GM10266 (cell line): ENCODE data around the gene TRPM2.

ENCODE experiments used
- DNase-seq: peaks from one replicate; pipeline ENCODE4 v3.0.0; 2012; ENCODE audit errors: extremely low spot score
- CTCF ChIP-seq: IDR thresholded peaks from 2 replicates; pipeline ENCODE4 v1.5.1; 2012; ENCODE audit warnings: mild to moderate bottlenecking, low read depth; ENCODE audit not compliant: control insufficient read depth, insufficient read depth; ENCODE audit errors: missing control alignments

Gene TRPM2

GRCh38 chr21:44326716-44327602 lies 26.5 kb upstream of the TRPM2 start:
- DNase-seq = no peak
- no peak for TF ChIP-seq CTCF

- DNase-seq = no peak
- no peak for TF ChIP-seq CTCF
Measured at GRCh38 chr21:44327603-44327974, 25.8 kb upstream of the TRPM2 start.

GRCh38 chr21:44328242-44328895 lies 25.1 kb upstream of the TRPM2 start:
- no peak for TF ChIP-seq CTCF
- no peak for DNase-seq

- no peak for DNase-seq
- no peak for TF ChIP-seq CTCF
Measured at GRCh38 chr21:44329086-44329889, 24.1 kb upstream of the TRPM2 start.

- TF ChIP-seq CTCF = no peak
Measured at GRCh38 chr21:44329971-44330681, 23.3 kb upstream of the TRPM2 start.

GRCh38 chr21:44330698-44331097 lies 22.7 kb upstream of the TRPM2 start:
- no peak for DNase-seq
- no peak for TF ChIP-seq CTCF

More at GRCh38 chr21:44329971-44330681, 23.3 kb upstream of the TRPM2 start:
- DNase-seq = no peak
